Esophagus squamous epithelium (tissue), 5 donors: Measurements from ENCODE around the gene PCDHA8. TPM values are rescaled to one million over a fixed set of nuclear protein-coding genes. Genes with fewer than 3 reads are reported as not detected.
"Not testable (repeated sequence)": the region's sequence is repeated elsewhere in the genome, so short reads cannot be mapped to it uniquely, and the experiment has no call there.

ENCODE experiments used
- DNase-seq: peaks from one replicate; lab custom pipeline; 2025; lab: John Stamatoyannopoulos, UW
- H3K27ac ChIP-seq, 4 donors: fragments of 200-600 bp; sonication (generic); one replicate each; pipeline ENCODE4 v1.5.1; 2016 to 2019; ENCODE audit warnings: mild to moderate bottlenecking in 1 of 4
- H3K27me3 ChIP-seq, 4 donors: fragments of 200-600 bp; sonication (generic); 1 replicate in 3 of 4; 2 replicates in 1 of 4; pipeline versions ENCODE4 v1.5.1 to v1.6.0; 2017 to 2021; ENCODE audit warnings: antibody characterized with exemption in 1 of 4
- H3K36me3 ChIP-seq, 3 donors: fragments of 200-600 bp; sonication (generic); one replicate each; pipeline ENCODE4 v1.5.1; 2016 to 2019
- H3K4me1 ChIP-seq, 3 donors: fragments of 200-600 bp; sonication (generic); one replicate each; pipeline ENCODE4 v1.5.1; 2017 to 2019
- H3K4me3 ChIP-seq, 4 donors: fragments of 200-600 bp; sonication (generic); 1 replicate in 3 of 4; 2 replicates in 1 of 4; pipeline ENCODE4 v1.5.1; 2016 to 2019; ENCODE audit warnings: mild to moderate bottlenecking in 2 of 4, moderate library complexity in 1 of 4
- H3K9me3 ChIP-seq, 3 donors: fragments of 200-600 bp; sonication (generic); one replicate each; pipeline ENCODE4 v1.5.1; 2016 to 2019
- POLR2A ChIP-seq, 4 donors: fragments of 450-650 bp; IDR thresholded peaks; one replicate each; pipeline ENCODE4 v1.6.1; 2017; ENCODE audit warnings: antibody characterized with exemption in 4 of 4, mild to moderate bottlenecking in 4 of 4, moderate library complexity in 3 of 4
- WGBS, 2 donors: methylation state at CpG; one replicate each; pipeline ENCODE4 v1.1.5; 2018; 5-methylcytosine and 5-hydroxymethylcytosine counted together
- intact Hi-C: fragments of 100-400 bp; cut with DNase I; formaldehyde crosslinking; loops from one replicate; pipeline ENCODE4 v1.15.0; 2022
- total RNA-seq, 4 donors: library from RNA; depleted of rRNA; stranded (reverse); fragments of >200 nt; gene quantifications; one replicate each; pipeline ENCODE4 v1.1.0, GENCODE V29; 2016
- TF ChIP-seq, protein P1 (sequence below), 6 experiments: fragments of 450-650 bp in 4 of 6; fragments of 200-600 bp in 2 of 6; sonication (generic) in 2 of 6; IDR thresholded peaks; one replicate each; pipeline ENCODE4 v1.5.1; 2016 to 2019; ENCODE audit warnings: antibody characterized with exemption in 6 of 6, mild to moderate bottlenecking in 4 of 6, moderate library complexity in 4 of 6
- donor health status: DM: yes; HTN: yes; CAD: no.

PCDHA8 gene
- total RNA-seq, 4 donors from 2014 or later, result 0.19 TPM; not detected in 3

DNA sequence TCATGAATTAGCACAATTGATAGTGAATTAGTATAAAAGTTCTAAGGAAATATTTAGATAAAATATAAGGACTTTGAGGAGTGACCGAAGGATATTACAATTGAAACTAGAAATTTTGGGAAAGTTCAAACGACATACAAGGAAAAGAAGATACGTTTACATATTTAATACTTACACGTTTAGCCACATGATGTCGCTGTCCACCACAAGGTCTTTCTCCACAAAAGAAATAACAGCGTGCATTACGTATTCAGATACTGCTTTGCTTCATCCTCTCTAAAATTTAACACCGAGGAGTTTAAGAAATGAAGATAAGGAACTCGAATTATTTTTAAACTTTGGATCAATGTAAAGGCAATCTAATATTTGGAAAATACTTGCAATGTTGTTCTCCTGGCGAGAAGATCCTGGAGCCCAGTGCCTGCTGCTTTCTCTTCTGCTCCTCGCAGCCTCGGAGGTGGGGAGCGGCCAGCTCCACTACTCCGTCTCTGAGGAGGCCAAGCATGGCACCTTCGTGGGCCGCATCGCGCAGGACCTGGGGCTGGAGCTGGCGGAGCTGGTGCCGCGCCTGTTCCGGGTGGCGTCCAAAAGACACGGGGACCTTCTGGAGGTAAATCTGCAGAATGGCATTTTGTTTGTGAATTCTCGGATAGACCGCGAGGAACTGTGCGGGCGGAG is 40.0 kb upstream of the PCDHA8 start, which contains the start of gene PCDHA3:
TSS of gene PCDHA3 (plus strand) at position 242 of the 678 bp plus-strand sequence.
- intact Hi-C loops, result no loop called here
- Histone ChIP-seq H3K4me3 (peak within 1 kb of the TSS in 3 of 4 donors; percentile 27 to 54 (median 30)), H3K27me3 (peaks cover 0 to 22% (median 0%) of the 10 kb centered on the region in 4 donors), H3K9me3 (peaks cover 0 to 41% (median 41%) of the 10 kb centered on the region in 3 donors), H3K36me3 (no peaks in the 10 kb centered on the region), H3K4me1 (no peaks in the 10 kb centered on the region), H3K27ac (no peak within 1 kb of the TSS)
- WGBS, 2 donors, result 29 to 38% methylated on average over 27 to 28 of the region's 29 CpGs
- no peak for DNase-seq
- TF ChIP-seq, protein P1, sequence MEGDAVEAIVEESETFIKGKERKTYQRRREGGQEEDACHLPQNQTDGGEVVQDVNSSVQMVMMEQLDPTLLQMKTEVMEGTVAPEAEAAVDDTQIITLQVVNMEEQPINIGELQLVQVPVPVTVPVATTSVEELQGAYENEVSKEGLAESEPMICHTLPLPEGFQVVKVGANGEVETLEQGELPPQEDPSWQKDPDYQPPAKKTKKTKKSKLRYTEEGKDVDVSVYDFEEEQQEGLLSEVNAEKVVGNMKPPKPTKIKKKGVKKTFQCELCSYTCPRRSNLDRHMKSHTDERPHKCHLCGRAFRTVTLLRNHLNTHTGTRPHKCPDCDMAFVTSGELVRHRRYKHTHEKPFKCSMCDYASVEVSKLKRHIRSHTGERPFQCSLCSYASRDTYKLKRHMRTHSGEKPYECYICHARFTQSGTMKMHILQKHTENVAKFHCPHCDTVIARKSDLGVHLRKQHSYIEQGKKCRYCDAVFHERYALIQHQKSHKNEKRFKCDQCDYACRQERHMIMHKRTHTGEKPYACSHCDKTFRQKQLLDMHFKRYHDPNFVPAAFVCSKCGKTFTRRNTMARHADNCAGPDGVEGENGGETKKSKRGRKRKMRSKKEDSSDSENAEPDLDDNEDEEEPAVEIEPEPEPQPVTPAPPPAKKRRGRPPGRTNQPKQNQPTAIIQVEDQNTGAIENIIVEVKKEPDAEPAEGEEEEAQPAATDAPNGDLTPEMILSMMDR (IDR thresholded peaks at IDR 0.05), result peak in 2 of 6 experiments; percentile 7 to 8
- TF ChIP-seq POLR2A (IDR thresholded peaks at IDR 0.05), result no peak

GRCh38 chr5:140801494-140801841 is 39.5 kb upstream of the PCDHA8 start:
- Histone ChIP-seq H3K36me3 (no peaks in the 10 kb centered on the region), H3K9me3 (peaks cover 0 to 36% (median 36%) of the 10 kb centered on the region in 3 donors), H3K4me1 (no peaks in the 10 kb centered on the region), H3K27ac (no peak overlapping the region), H3K27me3 (peaks cover 0 to 27% (median 0%) of the 10 kb centered on the region in 4 donors), H3K4me3 (peak overlapping the region in 3 of 4 donors; percentile 27 to 54 (median 30))
- intact Hi-C loops, result no loop called here
- TF ChIP-seq POLR2A (IDR thresholded peaks at IDR 0.05), result no peak
- TF ChIP-seq, protein P1 (IDR thresholded peaks at IDR 0.05), result no peak
- WGBS, 2 donors, result 29 to 38% methylated on average over 16 of the region's 16 CpGs
- no peak for DNase-seq

GRCh38 chr5:140802381-140802780 is 38.6 kb upstream of the PCDHA8 start:
- DNase-seq, H3K27ac ChIP-seq, intact Hi-C loops, H3K4me3 ChIP-seq, H3K4me1 ChIP-seq, H3K36me3 ChIP-seq: not testable (repeated sequence)
- WGBS, 2 donors, result 65 to 70% methylated on average over 11 to 14 of the region's 45 CpGs
- Histone ChIP-seq H3K27me3 (peaks cover 0 to 27% (median 0%) of the 10 kb centered on the region in 4 donors), H3K9me3 (peaks cover 0 to 36% (median 27%) of the 10 kb centered on the region in 3 donors)

DNA sequence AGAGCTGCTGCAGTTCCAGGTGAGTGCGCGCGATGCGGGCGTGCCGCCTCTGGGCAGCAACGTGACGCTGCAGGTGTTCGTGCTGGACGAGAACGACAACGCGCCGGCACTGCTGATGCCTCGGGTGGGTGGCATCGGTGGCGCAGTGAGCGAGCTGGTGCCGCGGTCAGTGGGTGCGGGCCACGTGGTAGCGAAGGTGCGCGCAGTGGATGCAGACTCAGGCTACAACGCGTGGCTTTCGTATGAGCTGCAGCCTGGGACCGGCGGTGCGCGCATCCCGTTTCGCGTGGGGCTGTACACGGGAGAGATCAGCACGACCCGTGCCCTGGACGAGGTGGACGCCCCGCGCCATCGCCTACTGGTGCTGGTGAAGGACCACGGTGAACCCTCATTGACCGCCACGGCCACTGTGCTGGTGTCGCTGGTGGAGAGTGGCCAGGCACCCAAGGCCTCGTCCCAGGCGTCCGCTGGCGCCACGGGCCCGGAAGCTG is 38.2 kb upstream of the PCDHA8 start:
- 61 to 77% methylated on average over 6 to 29 of the region's 53 CpGs for WGBS, 2 donors
- no peaks in the 10 kb centered on the region for H3K4me1 ChIP-seq
- H3K36me3 ChIP-seq, result no peaks in the 10 kb centered on the region
- no peak for DNase-seq
- peaks cover 0 to 40% (median 26%) of the 10 kb centered on the region in 3 donors for H3K9me3 ChIP-seq
- no peak for TF ChIP-seq POLR2A (IDR thresholded peaks at IDR 0.05)
- TF ChIP-seq, protein P1 (IDR thresholded peaks at IDR 0.05), result no peak
- H3K4me3 ChIP-seq, result no peak overlapping the region
- peaks cover 0 to 31% (median 0%) of the 10 kb centered on the region in 4 donors for H3K27me3 ChIP-seq
- H3K27ac ChIP-seq, result no peak overlapping the region
- intact Hi-C loops, result no loop called here

DNA sequence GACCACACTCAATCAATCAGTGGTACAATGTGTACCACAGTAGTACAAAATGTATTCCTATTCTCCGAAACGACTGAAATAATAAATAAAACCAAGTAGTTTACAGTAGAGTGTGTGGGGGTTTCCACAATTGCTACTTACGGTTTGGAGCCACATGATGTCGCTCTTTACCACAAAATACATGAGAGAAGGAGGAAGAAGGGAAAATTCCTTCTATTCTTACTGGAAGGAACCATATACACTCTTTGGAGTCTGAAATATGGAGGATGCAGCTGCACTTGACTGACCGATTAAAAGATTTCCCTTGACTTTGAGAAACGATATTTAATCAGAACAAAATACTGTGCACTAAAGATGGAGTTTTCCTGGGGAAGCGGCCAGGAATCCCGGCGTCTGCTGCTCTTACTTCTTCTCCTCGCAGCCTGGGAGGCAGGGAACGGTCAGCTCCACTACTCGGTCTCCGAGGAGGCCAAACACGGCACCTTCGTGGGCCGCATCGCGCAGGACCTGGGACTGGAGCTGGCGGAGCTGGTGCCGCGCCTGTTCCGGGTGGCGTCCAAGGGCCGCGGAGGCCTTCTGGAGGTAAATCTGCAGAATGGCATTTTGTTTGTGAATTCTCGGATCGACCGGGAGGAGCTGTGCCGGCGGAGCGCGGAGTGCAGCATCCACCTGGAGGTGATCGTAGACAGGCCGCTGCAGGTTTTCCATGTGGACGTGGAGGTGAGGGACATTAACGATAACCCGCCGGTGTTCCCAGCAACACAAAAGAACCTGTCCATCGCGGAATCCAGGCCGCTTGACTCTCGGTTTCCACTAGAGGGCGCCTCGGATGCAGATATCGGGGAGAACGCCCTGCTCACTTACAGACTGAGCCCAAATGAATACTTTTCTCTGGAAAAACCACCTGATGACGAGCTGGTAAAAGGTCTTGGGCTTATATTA is 33.9 kb upstream of the PCDHA8 start, which contains the start of gene PCDHA4:
TSS of gene PCDHA4 (plus strand) at position 235 of the 942 bp plus-strand sequence.
- TF ChIP-seq, protein P1 (IDR thresholded peaks at IDR 0.05), result peak in 2 of 6 experiments; percentile 17 to 29
- no peak for TF ChIP-seq POLR2A (IDR thresholded peaks at IDR 0.05)
- H3K9me3 ChIP-seq, result peaks cover 0 to 47% (median 23%) of the 10 kb centered on the region in 3 donors
- DNase-seq, result no peak
- no peaks in the 10 kb centered on the region for H3K36me3 ChIP-seq
- peak within 1 kb of the TSS in 1 of 4 donors; percentile 34 for H3K27ac ChIP-seq
- no peaks in the 10 kb centered on the region for H3K4me1 ChIP-seq
- intact Hi-C loops, result no loop called here
- H3K4me3 ChIP-seq, result peak within 1 kb of the TSS in 3 of 4 donors; percentile 35 to 54 (median 35)
- peaks cover 0 to 22% (median 0%) of the 10 kb centered on the region in 4 donors for H3K27me3 ChIP-seq
- WGBS, 2 donors, result 24 to 38% methylated on average over 9 to 38 of the region's 47 CpGs

DNA sequence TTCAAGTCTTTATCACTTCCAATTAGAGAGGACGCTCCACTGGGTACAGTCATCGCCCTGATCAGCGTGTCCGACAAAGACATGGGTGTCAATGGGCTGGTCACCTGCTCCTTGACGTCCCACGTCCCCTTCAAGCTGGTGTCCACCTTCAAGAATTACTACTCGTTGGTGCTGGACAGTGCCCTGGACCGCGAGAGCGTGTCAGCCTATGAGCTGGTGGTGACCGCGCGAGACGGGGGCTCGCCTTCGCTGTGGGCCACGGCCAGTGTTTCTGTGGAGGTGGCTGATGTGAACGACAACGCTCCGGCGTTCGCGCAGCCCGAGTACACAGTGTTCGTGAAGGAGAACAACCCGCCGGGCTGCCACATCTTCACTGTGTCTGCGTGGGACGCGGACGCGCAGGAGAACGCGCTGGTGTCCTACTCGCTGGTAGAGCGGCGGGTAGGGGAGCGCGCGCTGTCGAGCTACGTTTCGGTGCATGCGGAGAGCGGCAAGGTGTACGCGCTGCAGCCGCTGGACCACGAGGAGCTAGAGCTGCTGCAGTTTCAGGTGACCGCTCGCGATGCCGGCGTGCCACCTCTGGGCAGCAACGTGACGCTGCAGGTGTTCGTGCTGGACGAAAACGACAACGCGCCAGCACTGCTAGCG is 32.6 kb upstream of the PCDHA8 start:
- H3K4me3 ChIP-seq, H3K36me3 ChIP-seq, H3K4me1 ChIP-seq, H3K27ac ChIP-seq, intact Hi-C loops, DNase-seq: not testable (repeated sequence)
- WGBS, 2 donors, result 70 to 75% methylated on average over 5 to 52 of the region's 62 CpGs
- Histone ChIP-seq H3K9me3 (peaks cover 0 to 34% (median 11%) of the 10 kb centered on the region in 3 donors), H3K27me3 (peaks cover 0 to 10% (median 0%) of the 10 kb centered on the region in 4 donors)
